GM21786 (cell line): ENCODE results near the gene PSMA2.

Source experiments
- ATAC-seq: cut with Tn5 transposase; IDR thresholded peaks from one replicate; pipeline ENCODE4 v1.9.1; 2021; ENCODE audit not compliant: unreplicated experiment

Gene PSMA2

DNA sequence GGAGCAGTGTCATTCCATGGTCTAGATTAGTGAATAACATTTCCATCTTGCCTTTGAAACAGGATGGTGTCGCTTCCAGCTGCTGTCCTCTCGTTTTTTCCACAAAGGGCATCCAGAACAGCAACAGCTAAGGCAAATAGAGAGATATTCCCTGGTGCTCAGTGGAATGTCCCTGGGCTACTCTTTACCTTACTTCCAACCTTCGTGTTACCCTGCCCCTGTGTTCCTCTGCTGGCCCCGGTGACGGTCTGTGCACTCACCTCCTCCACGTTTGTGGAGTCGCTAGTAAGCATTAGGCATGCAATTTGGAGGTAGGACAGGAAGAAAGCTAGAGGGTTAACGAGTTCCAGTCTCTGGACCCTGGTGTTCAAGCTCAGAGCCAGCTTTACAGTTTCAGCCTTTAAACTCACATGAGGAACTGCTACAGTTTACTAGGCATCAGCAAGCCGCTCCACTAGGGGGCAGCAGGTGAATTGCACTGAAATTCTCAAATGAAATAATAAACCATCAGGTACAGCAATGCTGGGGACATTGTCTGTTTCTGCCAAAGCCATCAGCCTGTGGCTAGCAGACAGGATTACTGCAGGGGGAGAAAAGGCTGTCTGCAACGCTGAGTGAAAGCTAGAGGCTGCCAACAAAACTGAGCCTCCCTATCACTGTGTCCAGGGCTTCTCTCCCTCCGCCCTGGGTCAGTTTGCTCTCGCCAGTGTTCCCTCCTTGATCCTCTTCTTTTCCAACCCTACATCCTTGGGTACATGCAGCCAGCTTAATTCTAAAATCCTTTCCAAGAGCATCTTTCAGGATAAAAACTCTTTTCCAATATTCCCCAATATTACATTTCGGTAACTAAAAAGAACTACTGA lies 9.2 kb upstream of the PSMA2 start:
- peak; percentile 36 for ATAC-seq

DNA sequence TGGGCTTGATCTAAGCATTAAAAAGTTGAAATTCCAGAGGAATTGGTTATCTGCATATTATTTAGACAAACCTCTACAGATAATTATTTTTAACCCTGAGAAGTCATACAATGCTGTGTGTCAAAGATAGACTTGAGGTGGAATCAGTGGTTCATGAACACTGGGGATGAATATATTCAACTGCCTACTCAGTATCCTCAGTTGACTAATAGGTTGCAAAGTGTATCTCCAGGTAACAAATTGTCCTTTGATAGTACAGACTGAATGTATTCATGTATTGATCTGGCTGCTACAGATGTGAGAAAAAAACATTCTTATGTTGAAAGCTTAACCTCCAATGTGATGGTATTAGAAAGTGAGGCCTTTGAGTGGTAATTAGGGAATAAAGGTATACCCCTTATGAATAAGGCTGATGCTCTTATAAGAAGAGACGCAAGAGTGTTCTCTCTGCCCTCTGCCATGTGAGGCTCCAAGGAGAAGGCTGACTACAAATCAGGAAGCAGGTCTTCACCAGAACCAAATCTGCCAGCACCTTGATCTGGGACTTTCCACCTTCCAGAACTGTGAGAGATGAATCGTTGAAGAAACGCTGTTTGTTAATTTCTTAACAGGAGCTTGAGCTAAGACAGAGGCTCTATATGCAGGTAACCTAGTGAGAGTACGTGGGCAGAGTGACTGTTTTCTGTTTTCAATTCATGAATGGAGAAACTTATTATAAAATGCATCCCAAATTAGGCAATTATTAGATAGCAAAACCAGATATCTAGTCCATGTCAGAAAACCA lies 7.7 kb upstream of the PSMA2 start:
- no peak for ATAC-seq

DNA sequence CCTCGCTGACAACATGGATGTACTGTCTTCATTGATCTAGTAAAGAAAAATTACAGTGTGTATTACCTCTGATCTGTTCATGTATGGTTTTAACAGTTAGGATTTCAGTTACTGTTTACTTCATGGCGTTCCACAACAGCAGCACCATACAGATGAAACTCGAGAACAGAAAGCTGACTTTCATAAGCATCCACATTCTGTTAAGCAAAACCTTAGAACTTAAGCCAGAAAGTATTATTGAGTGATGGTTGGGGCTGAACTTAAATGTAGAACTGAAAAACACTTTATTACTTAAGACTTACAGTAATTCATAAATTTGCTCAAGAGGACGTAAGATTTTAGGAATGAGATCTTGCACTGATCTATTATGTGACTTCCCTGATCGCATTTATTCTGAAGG lies 3.9 kb upstream of the PSMA2 start:
- ATAC-seq: no peak

DNA sequence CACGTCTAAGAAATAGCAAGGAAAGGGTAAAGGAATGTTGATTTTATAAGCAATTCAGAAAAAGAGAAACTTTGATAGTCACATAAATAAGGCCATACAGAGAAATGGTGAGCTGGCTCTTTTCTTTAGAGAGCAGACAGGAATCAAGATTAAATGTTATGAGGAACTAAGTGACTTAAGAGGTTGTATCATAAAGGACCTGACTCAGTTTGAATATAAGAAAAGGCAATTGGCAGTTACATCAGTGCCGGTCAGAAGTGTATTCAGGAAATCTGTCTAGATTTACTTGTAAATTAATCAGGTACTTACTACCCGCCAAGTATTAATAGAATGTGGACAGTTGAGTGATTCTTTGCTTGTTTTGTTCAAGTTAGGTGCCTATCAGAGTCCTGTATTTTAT lies 2.3 kb upstream of the PSMA2 start:
- no peak for ATAC-seq

DNA sequence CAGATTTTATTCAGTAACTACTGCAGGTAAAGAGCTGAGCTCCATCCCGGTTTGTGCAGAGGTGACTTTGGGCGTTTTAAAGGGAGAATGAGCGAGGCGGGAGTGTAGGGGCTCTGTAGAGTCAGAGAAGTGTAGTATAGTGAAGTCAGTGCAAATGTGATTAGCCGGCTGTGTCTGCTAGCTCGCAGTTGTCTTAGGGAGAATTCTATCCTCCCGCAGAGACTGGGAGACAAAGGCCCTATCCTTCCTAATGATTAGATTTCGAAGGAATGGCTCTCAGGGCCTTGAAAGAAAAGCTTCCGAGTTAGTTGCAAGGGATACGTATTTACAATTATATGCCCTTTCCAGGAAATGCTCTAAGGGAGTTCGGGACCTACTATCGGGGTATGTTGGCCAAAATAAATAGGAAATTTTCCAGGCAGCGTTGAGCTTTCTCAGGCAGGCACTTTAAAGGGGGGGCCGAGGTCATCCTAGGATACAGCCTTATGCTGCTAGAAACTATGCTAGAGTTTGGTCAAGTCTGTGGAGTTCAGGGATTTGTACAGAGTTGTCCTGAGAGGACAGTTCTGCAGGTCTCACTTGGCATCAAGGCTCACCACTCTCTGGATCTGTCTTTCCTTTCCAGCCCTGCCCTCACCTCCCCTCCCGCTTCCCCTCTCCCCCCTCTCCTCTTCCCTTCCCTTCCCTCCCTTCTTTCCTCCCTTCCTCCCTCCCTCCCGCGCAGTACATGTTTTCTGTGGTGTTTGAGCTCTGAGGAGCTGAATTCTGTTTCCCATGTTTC lies 1.0 kb upstream of the PSMA2 start:
- no peak for ATAC-seq

DNA sequence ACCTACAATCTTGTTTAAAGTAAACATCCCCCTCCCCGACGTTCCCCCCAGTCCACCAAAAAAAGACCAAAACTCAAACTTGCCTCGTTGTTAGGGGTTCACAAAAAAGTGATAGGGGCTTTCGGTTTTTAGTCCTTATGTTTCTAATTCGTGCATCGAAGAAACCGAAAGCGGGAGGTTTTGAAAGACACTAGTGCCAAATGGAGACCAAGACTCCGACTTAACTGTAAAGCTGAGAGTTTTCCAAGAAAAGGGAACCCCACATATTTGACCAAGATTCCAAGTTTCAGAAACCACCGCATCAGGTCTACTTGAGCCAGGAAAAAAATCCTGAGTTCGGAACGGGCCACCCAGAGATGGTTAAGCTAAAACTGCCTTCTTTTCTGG lies 534 bp downstream of the PSMA2 start:
- no peak for ATAC-seq

DNA sequence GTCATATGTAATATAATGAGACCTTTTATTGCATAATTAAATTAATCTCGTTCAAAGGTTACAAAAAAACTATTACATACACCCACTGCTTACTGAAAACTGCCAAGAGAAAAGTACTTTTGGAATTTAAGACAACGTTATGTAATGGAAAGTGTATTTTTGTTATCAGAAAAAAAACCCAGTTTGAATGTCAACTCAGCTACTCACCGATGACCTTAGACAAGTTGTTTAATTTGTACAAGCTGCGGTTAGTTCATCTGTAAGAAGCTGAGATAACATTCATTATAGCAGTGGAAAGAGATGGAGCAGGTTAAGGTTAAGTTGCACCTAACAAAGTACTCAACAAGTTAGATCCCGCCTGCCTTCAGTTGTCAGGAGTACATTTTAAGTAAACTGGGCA lies 1.1 kb downstream of the PSMA2 start:
- ATAC-seq: no peak

DNA sequence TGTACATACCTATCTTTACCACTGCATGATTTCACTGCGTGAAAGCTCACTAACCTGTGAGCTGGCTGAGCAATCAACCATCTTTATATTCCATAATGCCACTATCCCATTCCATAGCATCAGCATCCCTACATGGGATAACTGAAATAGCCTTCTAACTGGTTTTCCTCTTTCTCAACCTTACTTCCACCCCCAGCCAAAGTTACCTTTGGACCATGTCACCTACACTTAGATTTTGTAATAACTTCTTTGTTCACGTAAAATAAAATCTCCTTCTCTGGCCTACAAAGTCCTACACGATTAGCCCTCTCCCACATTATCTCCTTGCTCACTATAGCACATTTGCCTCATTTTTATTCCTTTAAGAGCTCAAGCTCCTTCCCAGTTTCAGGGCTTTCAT lies 2.5 kb downstream of the PSMA2 start:
- ATAC-seq: no peak

DNA sequence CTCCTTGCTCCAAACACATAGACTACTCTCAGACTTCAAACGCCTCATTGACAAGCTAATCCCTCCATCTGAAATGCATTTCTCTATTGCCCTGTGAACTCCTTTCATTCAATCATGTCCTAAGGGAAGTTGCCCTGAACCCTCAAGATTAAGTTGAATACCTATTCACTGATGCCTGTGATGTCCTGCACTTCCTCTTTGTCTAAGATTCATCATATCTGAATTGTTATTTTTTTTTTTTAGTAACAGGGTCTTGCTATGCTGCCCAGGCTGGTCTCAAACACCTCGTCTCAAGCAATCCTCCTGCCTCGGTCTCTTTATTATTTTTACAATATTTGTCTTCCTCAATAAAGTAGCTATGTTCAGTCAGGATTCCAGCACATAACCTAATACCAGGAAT lies 3.2 kb downstream of the PSMA2 start:
- ATAC-seq: no peak

DNA sequence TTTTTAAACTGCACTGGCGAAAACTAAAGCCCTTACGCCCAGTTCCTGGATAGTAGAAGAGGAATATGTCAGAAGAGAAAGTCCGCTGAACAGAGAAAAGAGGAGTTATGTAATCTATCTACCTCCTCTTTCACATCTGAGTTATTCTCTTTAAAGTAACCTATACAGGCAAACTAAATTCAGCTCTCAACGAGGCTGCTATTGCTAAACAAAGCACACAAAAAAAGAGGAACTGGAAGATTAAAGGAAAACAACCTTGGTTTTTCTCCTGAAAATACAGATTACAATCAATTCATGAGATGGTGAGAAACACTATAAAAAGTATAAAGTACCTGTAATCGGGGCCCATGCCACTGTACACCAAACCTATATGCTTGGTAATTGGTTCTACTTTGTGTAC lies 5.8 kb downstream of the PSMA2 start:
- ATAC-seq: no peak

DNA sequence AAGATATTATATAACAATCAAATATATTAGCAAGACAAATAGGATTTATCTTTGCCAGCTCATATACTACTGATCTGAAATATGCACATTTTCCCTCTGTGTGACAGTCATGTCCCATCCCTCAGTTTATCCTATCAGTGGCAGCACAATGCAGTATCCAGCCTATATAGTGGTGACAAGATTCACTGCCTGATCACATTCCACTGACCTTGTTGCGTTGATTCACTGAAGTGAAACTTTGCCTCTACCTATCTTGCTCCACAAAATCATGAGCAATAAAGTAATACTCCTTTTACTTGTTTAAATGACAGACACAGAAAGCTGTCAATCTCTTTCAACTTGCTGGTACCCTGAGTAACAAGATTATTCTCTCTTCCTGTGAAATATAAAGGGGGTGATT lies 6.3 kb downstream of the PSMA2 start:
- ATAC-seq: no peak

DNA sequence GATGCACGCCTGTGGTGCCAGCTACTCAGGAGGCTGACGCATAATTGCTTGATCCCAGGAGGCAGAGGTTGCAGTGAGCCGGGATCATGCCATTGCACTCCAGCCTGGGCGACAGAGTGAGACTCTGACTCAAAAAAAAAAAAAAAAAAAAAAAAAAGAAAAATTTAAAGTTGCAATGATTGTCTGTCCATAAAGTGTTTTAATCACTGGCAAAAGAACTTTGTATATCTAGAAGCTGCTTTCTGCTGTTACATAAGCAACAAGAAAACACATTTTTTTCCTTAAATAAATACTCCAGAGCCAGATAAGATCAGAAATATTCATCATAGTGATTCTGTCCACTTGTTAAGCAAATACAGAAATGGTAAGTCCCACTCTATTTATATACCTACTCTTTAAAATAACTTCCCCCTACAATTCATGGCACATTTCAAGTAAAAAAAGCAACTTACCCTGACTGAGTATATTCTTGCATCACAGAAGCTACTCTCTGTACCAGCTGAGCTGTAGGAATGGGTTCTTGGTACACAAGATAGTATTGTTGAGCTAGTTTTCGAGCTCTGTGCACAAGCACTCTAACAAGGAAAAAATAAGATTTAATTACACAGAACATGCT lies 7.6 kb downstream of the PSMA2 start:
- no peak for ATAC-seq

DNA sequence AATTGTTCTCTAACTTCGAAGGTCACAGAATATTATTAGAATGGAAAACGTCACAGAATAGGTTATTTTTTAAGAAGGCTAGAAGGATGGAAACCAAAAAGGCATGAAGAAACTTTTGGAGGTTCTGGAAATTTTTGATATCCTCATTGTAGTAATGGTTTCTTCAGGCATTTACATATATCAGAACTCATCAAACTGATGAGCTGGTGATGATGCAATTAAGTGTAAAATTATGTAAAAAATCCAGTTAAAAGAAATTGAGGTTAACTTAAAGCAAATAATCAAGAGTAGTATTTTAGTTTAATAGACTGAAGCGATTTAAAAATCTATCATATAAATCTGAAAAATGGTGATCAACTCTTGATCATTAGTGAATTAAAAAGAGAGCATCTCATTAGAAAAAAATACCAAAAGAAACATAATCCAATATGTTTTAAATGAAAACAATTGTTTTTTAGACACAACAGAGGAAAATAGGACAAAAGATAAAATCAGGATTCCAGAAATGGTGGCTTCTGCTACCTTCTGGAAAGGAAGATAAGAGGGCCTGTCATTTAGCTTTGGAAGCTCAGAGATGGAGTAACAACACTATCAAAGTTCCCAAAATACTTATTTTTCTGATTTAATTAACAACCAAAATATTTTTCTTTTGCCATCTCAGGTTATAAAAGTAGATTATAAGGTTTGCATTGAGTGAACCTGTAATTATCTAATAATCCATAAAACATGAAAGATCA lies 9.8 kb downstream of the PSMA2 start:
- no peak for ATAC-seq

DNA sequence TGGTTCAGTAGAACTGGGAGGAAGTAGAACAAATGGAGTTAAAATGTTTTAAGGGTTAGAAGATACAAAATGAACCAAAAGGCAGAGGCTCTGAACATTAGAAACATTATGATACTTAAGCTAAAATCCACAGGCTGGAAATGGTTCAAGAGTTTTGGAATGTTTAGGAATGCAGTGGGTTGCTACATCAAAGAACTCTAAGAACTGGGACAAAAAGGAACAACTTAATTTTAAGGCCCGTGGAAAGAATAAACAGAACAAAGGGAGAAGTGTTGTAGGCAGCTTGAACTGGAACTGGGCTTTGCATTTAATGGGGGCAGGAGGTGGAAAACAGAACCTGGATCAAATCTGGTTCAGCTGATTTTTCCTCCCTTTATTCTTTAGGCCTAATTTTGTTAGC lies 16.6 kb downstream of the PSMA2 start:
- ATAC-seq: no peak

DNA sequence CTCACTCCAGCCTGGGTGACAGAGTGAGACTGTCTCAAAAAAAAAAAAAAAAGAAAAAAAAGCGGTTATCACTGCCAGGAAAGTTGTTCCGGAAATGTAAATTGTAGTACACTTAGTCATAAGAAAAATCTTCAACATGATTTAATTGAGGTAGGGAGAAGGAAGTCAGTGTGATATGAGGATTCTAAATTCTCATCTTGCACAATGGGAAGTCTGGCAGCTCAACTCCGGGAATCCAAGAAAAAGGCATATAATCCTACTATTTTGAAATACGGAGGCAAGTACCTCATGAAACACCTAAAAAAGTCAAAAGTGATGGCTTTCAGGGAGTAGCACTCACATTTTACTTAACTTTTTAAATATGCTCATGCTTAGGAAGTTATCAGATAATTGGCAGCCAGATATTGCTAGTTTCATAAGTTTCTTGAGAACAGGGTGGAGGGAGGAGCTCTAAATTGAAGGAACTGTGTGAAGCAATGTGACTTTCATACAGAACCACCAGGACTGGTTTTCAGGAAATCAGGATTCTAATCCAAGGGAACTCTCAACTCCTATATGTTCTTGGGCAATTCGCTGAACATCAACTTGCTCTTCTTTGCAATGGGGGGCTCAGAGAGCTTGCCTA lies 17.4 kb downstream of the PSMA2 start:
- no peak for ATAC-seq

DNA sequence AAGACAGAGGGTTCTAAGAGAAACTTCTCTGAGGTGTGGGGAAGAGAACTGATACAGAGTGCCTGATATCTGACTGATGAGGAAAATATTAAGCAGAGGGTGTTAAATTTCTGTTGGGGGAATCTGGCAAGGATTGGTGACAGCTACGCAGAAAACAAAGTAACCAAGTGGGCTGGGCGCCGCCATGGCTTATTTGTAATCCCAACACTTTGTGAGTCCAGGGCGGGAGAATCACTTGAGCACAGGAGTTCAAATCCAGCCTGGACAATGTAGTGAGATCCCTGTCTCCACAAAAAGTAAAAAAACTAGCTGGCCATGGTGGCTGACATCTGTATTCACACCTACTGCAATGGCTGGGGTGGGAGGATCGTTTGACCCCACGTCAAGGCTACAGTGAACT lies 18.0 kb downstream of the PSMA2 start:
- ATAC-seq: no peak

DNA sequence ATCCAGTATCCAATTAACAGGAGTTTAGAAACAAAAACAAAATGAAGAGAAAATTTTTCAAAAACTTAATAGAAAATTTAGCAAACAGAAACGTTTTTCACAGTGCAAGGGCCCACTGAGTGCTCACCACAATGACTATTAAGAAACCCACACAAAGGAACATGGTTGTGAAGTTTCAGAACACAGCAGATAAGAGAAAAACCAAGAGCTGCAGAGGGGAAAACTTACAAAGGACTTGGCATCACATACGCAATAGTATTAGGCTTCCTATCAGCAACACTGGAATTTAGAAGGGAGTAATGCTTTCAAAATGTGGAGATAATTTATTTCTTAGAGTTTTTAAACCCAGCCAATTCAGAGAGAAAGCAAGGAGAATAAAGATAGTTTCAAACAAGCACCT lies 18.4 kb downstream of the PSMA2 start:
- ATAC-seq: no peak

DNA sequence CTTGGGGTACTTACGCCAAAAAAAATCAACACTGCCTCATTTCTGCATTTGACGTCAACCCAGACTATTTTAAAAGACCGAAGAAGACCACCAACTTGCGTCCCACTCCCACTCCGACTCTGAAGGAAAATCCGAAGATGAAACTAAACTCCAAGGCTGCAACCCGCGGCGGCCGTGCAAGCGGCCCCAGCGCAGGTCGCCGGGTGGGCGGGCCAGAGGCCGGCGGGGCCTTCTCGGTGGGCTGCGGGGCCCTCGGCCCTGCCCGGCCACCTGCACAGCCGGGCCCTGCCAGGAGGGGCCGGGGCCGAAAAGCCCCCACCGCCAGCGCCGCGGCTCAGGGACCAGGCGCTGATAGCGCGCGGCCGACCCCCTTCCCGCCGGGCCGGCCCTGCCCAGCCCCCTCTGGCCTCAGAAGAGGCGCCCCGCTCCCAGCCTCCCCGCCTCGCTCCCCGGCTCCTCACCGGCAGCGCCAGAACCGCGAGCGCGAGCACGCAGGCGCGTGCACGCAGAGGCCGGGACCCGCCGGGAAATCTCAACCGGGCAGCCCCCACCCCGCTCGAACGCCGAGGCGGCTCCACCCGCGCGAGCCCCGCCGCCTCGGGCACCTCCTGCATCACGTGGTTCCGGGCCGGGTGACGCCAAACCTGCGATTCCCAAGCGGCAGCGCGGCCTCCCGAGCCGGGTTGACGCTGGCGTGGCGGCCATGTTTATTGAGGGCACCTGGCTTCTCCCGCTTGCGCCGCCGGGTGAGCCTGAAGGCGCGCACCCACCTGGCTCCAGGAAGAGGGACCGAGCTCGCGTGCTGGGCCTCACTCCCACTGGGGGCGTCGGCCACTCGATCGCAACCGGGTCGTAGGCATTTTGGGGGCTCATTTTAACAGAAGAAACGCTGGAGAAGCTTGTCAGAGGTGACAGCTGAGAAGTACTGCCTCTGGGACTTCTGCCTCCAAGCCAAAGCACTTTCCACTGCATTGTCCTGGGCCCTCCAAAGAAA lies 20.2 kb downstream of the PSMA2 start, which contains the start of gene C7orf25:
TSS of gene C7orf25 (minus strand) at position 617 of the 994 bp plus-strand sequence. CDS start 1,170 bp downstream, outside the sequence.
- peak; percentile 87 for ATAC-seq

DNA sequence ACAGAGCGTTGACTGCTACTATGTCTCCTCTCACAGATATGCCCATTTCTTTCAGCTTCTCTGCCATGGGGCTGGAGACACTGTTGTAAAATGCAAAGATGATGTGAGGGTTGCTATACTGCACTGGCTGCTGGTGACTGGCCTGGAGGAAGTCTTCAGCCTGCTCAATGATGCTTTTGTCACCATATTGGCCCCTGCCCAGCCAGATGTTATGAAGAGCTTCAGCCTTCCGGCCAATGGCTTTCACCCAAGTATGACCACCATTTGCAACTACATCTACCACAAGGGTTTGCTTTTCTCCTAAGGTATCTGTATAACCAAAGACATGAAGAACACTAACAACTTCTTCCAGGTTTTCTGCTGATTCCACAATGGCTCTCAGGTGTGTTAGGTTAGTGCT lies 21.7 kb downstream of the PSMA2 start:
- ATAC-seq: no peak
